LNCAP (cell line): ENCODE results near the gene MALRD1.

ENCODE experiments used
- TF ChIP-seq, protein P1 (sequence below): fragments of 450-650 bp; IDR thresholded peaks from 2 replicates; pipeline ENCODE4 v1.5.1; 2017; ENCODE audit warnings: mild to moderate bottlenecking

Gene MALRD1

DNA sequence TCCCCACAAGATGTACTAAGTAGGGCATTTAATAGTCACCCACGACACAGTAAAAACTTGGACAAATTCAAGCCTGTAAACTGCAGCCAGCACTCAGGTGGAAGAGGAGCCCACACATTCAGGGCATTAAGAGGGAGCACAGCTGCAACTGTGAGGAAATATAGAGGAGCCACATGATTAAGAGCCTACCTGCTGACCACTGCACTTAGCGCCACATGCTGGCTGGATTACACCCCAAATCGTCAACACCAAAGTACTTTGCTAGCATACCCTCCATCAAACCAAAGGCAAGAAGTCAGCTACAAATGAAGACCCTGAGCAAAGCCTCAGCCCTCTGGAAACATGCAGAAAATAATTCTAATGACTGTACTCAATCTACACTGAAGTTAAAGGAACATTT lies 445.3 kb downstream of the MALRD1 start:
- TF ChIP-seq, protein P1, sequence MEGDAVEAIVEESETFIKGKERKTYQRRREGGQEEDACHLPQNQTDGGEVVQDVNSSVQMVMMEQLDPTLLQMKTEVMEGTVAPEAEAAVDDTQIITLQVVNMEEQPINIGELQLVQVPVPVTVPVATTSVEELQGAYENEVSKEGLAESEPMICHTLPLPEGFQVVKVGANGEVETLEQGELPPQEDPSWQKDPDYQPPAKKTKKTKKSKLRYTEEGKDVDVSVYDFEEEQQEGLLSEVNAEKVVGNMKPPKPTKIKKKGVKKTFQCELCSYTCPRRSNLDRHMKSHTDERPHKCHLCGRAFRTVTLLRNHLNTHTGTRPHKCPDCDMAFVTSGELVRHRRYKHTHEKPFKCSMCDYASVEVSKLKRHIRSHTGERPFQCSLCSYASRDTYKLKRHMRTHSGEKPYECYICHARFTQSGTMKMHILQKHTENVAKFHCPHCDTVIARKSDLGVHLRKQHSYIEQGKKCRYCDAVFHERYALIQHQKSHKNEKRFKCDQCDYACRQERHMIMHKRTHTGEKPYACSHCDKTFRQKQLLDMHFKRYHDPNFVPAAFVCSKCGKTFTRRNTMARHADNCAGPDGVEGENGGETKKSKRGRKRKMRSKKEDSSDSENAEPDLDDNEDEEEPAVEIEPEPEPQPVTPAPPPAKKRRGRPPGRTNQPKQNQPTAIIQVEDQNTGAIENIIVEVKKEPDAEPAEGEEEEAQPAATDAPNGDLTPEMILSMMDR: no peak

DNA sequence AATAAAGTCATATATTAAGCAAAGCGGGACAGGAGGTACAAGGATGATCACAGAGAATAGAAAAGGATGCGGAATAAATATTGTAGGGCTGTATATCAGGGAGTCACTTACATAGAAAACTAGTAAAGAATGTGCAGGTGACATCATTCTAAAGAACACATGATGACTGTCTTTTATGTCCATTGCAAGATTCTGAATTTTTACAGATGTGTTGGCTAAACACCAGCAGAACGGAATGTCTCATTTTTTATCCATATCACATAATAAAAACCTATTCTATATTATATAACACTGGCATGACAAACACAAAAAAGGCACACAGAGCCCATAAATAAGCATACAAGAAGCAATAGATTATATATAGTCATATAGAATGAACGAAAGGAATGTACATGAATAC lies 448.4 kb downstream of the MALRD1 start:
- TF ChIP-seq, protein P1: no peak

DNA sequence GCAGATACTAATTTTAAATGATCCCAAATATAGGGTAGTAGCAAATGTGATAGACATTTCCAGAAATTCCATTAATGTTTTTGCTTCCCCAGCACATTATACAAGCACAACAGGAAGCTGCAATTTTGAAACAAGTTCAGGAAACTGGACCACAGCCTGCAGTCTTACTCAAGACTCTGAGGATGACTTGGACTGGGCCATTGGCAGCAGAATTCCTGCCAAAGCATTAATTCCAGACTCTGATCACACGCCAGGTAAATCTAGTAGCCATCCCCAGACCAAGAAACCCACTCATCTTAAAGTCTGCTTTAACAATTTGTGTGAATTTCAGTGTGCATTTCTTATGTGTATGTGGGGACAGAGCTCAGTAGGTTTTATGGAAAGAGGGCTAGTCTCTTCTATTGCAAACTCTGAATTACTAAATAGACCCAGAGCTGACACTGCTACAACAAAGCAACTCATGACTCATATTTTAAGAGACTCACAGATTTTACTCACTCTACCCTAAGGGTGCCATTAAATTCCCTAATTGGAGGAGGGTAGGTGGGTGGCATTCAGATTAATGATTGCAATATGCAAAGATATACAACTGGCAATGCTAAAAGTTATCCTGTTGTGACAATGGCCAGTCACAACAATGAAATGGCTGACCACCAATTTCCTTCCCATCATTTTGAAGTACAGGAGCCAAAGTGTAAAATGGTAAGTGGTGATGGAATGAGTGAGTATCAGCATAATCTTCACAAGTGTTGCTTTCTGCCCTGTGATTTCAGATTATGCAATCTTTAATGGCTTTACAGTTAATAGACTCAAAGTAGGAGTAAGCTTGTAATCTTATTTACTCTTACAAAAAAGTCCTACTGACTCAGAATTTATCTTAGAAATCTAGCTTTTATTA lies 450.0 kb downstream of the MALRD1 start:
- TF ChIP-seq, protein P1: no peak

DNA sequence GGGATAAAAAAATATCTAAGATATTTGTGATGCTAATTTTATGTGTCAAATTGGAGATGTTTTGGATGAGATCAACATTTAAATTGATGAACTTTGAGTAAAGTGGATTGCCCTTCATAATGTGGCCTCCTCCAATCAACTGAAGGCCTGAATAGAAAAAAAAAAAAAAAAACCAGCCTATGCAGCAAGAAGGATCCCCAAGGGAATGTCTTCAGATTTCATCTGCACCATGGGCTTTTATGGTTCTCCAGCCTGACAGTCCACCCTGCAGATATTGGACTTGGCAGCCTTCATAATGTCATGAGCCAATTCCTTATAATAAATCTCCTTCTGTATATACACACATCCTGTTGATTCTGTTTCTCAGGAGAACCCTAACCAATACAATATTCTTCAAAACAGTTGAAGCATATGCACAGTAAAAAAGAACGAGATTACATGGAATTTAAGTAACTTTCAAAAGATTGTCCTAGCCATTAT lies 450.7 kb downstream of the MALRD1 start:
- TF ChIP-seq, protein P1: no peak

DNA sequence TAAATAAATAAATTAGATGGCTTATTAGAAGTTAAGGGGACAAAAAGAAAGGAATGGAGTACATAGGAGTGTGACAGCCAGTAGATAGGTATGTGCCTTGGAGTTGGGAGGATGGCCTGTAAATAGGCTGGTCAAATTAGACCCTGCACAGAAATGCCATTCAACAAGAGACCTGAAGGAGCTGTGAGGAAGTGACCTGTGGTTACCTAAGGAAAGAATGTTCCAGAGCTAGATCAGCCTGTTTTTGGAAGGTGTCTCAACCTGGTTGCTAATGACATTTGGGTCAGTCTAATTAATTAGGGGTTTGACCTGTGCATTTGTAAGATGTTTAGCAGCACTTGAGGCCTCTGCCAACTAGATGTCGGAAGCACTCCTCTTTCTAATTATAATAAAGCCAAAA lies 452.4 kb downstream of the MALRD1 start:
- TF ChIP-seq, protein P1: no peak

DNA sequence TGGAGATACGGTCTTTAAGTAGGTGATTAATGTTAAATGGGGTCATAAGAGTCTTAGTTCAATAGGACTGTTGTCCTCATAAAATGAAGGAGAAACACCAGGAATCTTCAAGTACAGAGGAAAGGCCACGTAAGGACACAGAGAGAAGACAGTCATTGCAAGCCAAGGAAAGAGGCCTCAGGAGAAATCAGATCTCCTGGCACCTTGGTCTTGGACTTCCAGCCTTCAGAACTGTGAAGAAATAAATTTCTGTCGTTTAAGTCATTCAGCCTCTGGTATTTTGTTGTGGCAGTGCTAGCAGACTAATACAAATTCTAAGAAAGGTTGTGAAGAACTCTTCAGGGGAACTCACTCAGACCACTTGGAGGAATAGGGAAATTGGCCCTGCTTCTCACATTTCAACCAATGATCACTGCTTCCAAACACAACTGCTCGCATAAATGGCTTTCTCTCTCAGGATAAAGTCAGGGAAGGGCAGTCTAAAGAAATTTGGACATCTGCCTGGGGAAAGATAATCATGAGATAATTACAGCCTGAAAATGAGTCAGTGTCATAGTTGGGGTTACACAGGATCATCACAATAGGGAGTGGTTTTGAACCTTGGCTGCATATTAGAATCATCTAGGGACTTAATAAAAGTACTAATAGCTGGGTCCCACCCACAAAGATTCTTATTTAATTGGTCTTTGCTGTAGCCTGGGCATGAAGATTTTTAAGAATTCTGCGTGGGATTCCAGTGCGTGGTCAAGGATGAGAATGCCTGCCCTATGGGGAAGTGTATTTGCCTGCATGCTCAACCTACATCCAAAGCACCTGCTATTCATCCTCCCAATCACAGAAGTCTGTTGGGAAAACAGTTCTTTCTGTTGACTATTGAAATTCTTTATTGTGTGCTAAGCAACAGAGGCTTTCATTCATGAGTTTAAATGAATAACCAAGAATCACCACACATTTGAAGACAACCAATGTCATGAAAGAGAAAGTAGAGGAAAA lies 457.0 kb downstream of the MALRD1 start:
- TF ChIP-seq, protein P1: no peak

DNA sequence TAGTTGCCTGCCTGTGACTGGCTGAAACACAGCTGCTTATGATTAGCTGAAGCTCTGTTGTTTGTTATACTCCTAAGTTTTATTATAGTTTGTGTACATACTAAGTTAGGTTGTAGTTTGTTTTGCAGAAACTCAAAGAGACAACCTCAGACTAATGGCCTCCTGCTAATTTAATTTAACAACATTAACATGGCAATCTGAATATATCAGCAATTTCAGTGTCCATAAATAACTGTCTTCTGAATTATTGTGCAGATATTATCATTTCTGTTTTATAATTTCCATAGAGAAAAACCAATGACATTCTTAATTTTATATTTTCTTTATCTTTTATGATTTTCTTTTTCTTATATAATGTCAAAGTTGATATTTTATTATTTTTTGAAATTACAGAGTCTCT lies 469.5 kb downstream of the MALRD1 start:
- TF ChIP-seq, protein P1: no peak
